Muscle layer of colon (tissue), 2 donors: ENCODE measurements around the gene ATP6V1F.
A peak's percentile ranks its signal among the peaks of the same experiment; 100 is the strongest.

ENCODE experiments used
- H3K27ac ChIP-seq: one replicate; pipeline ENCODE4 v1.7.0; 2013; ENCODE audit warnings: low read depth, mild to moderate bottlenecking, low read length, moderate library complexity
- H3K27me3 ChIP-seq, 2 donors: one replicate each; pipeline ENCODE4 v1.7.0; 2013; ENCODE audit warnings: low read length in 2 of 2, mild to moderate bottlenecking in 2 of 2; ENCODE audit not compliant: insufficient read depth in 2 of 2, control insufficient read depth in 1 of 2
- H3K36me3 ChIP-seq: one replicate; pipeline ENCODE4 v1.7.0; 2013; ENCODE audit warnings: mild to moderate bottlenecking, low read length; ENCODE audit not compliant: insufficient read depth
- H3K4me1 ChIP-seq: one replicate; pipeline ENCODE4 v1.7.0; 2013; ENCODE audit warnings: mild to moderate bottlenecking, low read length; ENCODE audit not compliant: insufficient read depth
- H3K4me3 ChIP-seq, 2 donors: one replicate each; pipeline ENCODE4 v1.7.0; 2013; ENCODE audit warnings: low read length in 2 of 2, low read depth in 1 of 2, mild to moderate bottlenecking in 1 of 2, moderate library complexity in 1 of 2
- H3K9ac ChIP-seq: one replicate; pipeline ENCODE4 v1.7.0; 2013; ENCODE audit warnings: low read length
- H3K9me3 ChIP-seq: one replicate; pipeline ENCODE4 v1.7.0; 2013; ENCODE audit warnings: mild to moderate bottlenecking, low read length
- donor health status: abdominal sarcoma.
- donor health status: Adenocarcinoma of cecum.

Gene ATP6V1F

DNA sequence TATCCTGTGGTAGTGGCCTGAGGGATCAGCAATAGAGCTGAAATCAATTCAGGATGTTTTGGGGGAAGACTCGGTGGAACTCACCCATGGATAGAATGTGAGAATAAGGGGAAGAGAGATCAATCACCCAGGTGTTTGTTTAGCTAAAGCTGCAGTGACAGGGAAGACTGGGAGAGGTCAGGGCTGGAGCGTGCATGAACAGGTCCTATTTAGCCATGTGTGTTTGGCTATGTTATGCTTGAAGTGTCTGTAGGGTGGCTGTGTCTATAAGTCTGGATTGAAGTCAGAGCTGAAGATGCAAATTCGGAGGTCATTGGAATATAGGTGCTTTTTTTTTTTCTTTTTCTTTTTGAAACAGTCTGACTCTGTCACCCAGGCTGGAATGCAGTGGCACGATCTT is 4.6 kb downstream of the ATP6V1F start:
- H3K27ac ChIP-seq, result no peak overlapping the region
- H3K27me3 ChIP-seq, result no peaks in the 10 kb centered on the region
- peaks cover 19% of the 10 kb centered on the region for H3K4me1 ChIP-seq
- peaks cover 10% of the 10 kb centered on the region for H3K36me3 ChIP-seq
- no peak overlapping the region for H3K9ac ChIP-seq
- H3K9me3 ChIP-seq, result no peaks in the 10 kb centered on the region
- no peak overlapping the region for H3K4me3 ChIP-seq

GRCh38 chr7:128867842-128868623 is 5.4 kb downstream of the ATP6V1F start:
- no peaks in the 10 kb centered on the region for H3K9me3 ChIP-seq
- H3K9ac ChIP-seq, result no peak overlapping the region
- no peak overlapping the region for H3K4me3 ChIP-seq
- peaks cover 10% of the 10 kb centered on the region for H3K36me3 ChIP-seq
- no peaks in the 10 kb centered on the region for H3K27me3 ChIP-seq
- no peak overlapping the region for H3K27ac ChIP-seq
- peaks cover 16% of the 10 kb centered on the region for H3K4me1 ChIP-seq

- H3K27me3 ChIP-seq, result no peaks in the 10 kb centered on the region
- peak overlapping the region; percentile 50 to 55 for H3K4me3 ChIP-seq
- H3K4me1 ChIP-seq, result peaks cover 12% of the 10 kb centered on the region
- no peak overlapping the region for H3K9ac ChIP-seq
- peaks cover 10% of the 10 kb centered on the region for H3K36me3 ChIP-seq
- no peaks in the 10 kb centered on the region for H3K9me3 ChIP-seq
- no peak overlapping the region for H3K27ac ChIP-seq
These were observed 6.0 kb downstream of the ATP6V1F start for GRCh38 chr7:128868624-128869137.

- H3K27ac ChIP-seq, result no peak overlapping the region
- no peak overlapping the region for H3K9ac ChIP-seq
- H3K4me3 ChIP-seq, result peak overlapping the region; percentile 50 to 55
- H3K36me3 ChIP-seq, result peaks cover 10% of the 10 kb centered on the region
- H3K27me3 ChIP-seq, result no peaks in the 10 kb centered on the region
- H3K9me3 ChIP-seq, result no peaks in the 10 kb centered on the region
- H3K4me1 ChIP-seq, result peaks cover 8% of the 10 kb centered on the region
These were observed 6.7 kb downstream of the ATP6V1F start for GRCh38 chr7:128869138-128869943.

DNA sequence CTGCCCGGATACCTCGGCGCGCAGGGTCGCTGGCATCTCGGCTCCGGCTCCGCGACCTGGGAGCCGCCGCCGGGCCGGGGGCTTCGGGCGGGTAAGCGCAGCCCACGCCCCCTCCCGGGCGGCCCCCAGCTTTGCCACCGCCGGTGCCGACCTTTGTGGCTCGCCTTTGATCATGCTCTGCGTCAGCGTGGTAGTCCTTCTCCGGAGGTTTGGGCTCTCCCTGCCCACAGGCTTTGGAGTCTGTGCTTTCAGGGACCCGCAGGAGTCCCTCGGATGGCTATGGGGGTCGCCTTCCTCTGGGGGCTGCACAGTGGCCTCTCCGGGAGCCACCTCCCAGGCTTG is 7.3 kb downstream of the ATP6V1F start:
- no peak overlapping the region for H3K9ac ChIP-seq
- H3K36me3 ChIP-seq, result peaks cover 9% of the 10 kb centered on the region
- H3K27ac ChIP-seq, result no peak overlapping the region
- H3K4me1 ChIP-seq, result peaks cover 8% of the 10 kb centered on the region
- peak overlapping the region; percentile 50 to 55 for H3K4me3 ChIP-seq
- H3K27me3 ChIP-seq, result no peaks in the 10 kb centered on the region
- no peaks in the 10 kb centered on the region for H3K9me3 ChIP-seq

- Histone ChIP-seq H3K27ac (no peak overlapping the region), H3K4me1 (peaks cover 8% of the 10 kb centered on the region), H3K9ac (no peak overlapping the region), H3K27me3 (no peaks in the 10 kb centered on the region), H3K36me3 (no peaks in the 10 kb centered on the region), H3K9me3 (no peaks in the 10 kb centered on the region), H3K4me3 (no peak overlapping the region)
These were observed 8.4 kb downstream of the ATP6V1F start for GRCh38 chr7:128871050-128871449.

DNA sequence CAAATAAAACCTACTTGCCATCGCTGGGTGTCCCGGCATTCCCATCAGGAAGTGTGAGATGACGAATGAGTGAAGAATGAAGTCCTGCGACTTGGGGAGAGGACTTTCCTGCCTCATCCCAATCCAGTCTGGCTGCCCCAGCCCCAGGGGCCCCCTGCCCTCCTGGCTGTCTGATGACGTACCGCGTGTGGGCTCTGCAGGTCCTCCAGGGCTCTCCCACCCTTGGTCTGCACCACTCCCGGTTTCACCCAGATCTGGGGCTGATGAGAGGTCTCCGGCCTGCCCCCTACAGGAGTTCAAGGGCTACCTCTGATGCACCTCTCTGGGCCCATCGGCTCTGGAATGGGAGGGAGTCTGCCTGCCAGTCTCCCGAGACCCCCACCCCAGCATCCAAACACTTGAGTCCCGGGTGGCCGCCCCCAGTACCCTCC is 9.8 kb downstream of the ATP6V1F start:
- Histone ChIP-seq H3K9me3 (no peaks in the 10 kb centered on the region), H3K9ac (no peak overlapping the region), H3K4me1 (peaks cover 8% of the 10 kb centered on the region), H3K36me3 (no peaks in the 10 kb centered on the region), H3K27ac (no peak overlapping the region), H3K4me3 (no peak overlapping the region), H3K27me3 (no peaks in the 10 kb centered on the region)

DNA sequence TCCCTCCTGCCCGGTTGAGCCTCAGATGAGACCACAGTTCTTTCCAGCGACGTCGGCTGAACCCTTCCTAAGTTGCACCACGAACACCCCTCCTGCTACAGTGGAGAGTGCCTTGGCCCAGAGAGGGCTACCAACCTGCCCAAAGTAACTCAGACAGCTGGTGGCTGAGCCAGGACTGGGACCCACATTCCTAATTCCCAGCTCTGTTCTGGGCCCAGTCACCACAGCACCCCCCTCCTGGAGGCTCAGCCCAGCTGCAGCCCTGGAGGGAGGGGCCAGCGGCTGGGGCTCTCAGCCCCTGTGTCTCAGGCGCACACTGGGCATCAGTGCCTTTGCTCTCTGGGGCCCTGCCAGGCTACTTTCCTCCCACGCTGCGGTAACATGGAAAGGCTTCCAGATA is 10.6 kb downstream of the ATP6V1F start:
- no peaks in the 10 kb centered on the region for H3K36me3 ChIP-seq
- H3K27me3 ChIP-seq, result no peaks in the 10 kb centered on the region
- no peak overlapping the region for H3K9ac ChIP-seq
- H3K4me1 ChIP-seq, result peaks cover 8% of the 10 kb centered on the region
- no peaks in the 10 kb centered on the region for H3K9me3 ChIP-seq
- no peak overlapping the region for H3K4me3 ChIP-seq
- no peak overlapping the region for H3K27ac ChIP-seq

DNA sequence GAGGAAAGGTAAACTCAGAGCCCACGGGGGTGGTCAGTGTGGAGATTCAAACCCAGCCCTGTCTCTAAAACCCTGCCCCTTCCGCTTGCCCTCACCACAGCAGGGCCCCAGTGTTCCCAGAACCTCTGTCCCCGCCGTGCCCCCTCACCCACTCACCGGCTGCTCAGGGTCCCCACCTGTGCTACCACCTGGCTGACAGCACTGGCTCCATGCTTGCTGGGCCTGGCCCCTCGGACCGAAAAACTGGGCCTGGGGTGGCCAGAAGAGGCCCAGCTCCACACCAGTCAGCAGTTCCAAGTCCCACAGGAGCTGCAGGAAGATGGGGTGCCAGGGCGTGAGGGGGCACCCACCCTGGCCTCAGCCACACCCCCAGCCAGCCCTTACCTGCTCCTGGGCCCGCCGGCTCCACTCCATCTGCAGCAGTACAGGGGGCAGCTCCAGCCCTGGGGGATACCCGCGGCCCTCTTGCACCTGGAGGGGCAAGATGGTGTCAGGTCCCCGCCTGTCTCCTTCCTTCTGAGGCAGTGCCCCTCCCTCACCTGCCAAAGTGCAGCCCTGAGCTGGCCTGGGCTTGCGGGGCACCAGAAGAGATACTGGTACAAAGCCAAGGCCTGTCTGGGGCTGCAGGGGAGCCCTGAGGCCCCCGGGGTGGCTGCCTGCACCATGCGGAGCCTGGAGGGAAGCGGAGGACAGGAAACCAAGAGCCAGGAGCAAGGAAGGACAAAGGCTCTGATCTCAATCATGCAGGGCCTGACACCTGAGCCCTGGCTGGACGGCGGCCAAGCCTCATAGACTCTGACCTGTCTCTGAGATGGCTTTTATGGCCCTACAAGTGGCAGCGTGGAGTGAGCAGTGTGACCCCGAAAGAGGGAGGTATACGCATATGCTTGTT is 11.7 kb downstream of the ATP6V1F start:
- Histone ChIP-seq H3K4me1 (no peaks in the 10 kb centered on the region), H3K9ac (no peak overlapping the region), H3K9me3 (no peaks in the 10 kb centered on the region), H3K4me3 (no peak overlapping the region), H3K27ac (no peak overlapping the region), H3K36me3 (no peaks in the 10 kb centered on the region), H3K27me3 (no peaks in the 10 kb centered on the region)

DNA sequence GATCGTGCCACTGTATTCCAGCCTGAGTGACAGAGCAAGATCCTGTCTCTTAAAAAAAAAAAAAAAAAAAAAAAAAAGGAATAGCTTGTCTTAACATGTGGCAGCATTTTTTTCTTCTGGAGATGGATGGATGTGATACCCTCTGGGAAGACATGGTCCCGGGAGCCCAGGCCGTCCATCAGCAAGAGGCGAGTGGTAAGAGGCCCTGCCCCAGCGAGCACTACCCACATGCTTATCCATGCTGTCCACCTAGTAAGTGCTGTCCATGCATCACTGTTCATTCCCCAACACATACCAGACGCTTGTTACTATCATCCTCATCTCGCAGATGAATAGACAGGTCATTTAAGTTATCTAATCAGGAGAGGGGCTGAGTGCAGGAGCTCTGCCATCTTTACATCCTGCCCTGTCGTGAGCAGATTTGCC is 12.9 kb downstream of the ATP6V1F start:
- Histone ChIP-seq H3K9ac (no peak overlapping the region), H3K9me3 (no peaks in the 10 kb centered on the region), H3K36me3 (no peaks in the 10 kb centered on the region), H3K4me1 (no peaks in the 10 kb centered on the region), H3K27ac (no peak overlapping the region), H3K4me3 (no peak overlapping the region), H3K27me3 (no peaks in the 10 kb centered on the region)

- Histone ChIP-seq H3K9ac (no peak overlapping the region), H3K4me3 (no peak overlapping the region)
These were observed 13.5 kb downstream of the ATP6V1F start for GRCh38 chr7:128876127-128876526.

More at GRCh38 chr7:128876127-128876526, 13.5 kb downstream of the ATP6V1F start:
- Histone ChIP-seq H3K4me1 (no peaks in the 10 kb centered on the region), H3K27ac (no peak overlapping the region), H3K9me3 (no peaks in the 10 kb centered on the region), H3K36me3 (no peaks in the 10 kb centered on the region), H3K27me3 (no peaks in the 10 kb centered on the region)
